A673 (cell line): ENCODE data around the gene PODXL. TPM values are rescaled to one million over a fixed set of nuclear protein-coding genes. Genes with fewer than 3 reads are reported as not detected.

Source experiments
- BruUV-seq: library from RNA; stranded (reverse); fragments of 400-500 nt; replicated peaks from 2 replicates; lab custom pipeline; 2021; lab: Mats Ljungman, UMichigan
- CTCF ChIA-PET: fragments of 300-600 bp; sonication (Branson Sonifier 250); formaldehyde crosslinking; loops from one replicate; lab custom pipeline; 2022; ENCODE audit warnings: antibody characterized with exemption; lab: Charles Lee
- POLR2A ChIA-PET: fragments of 300-600 bp; sonication (Branson Sonifier 250); formaldehyde crosslinking; loops from one replicate; lab custom pipeline; 2022; ENCODE audit warnings: antibody characterized with exemption; ENCODE audit not compliant: low non-redundant PET; lab: Charles Lee
- DNase-seq: peaks from one replicate; pipeline ENCODE4 v3.0.0-alpha.2; 2015; ENCODE audit warnings: low spot score
- H3K27ac ChIP-seq: fragments of 200-600 bp; sonication (generic); 2 replicates; pipeline ENCODE4 v1.5.1; 2016; ENCODE audit warnings: mixed run types, low read depth, mild to moderate bottlenecking, mixed read lengths, antibody characterized with exemption, low read length; ENCODE audit not compliant: poor library complexity, severe bottlenecking
- H3K27me3 ChIP-seq: fragments of 200-600 bp; sonication (generic); replicated peaks from 2 replicates; pipeline ENCODE4 v1.6.1; 2017; ENCODE audit warnings: mixed run types, low read depth, mild to moderate bottlenecking, mixed read lengths, antibody characterized with exemption, low read length; ENCODE audit not compliant: insufficient read depth, poor library complexity
- H3K36me3 ChIP-seq: fragments of 200-600 bp; sonication (generic); 2 replicates; pipeline ENCODE4 v1.6.1; 2016; ENCODE audit warnings: mixed run types, mild to moderate bottlenecking, mixed read lengths, antibody characterized with exemption, low read length; ENCODE audit not compliant: insufficient read depth, poor library complexity, severe bottlenecking
- H3K4me1 ChIP-seq: fragments of 200-600 bp; sonication (generic); 2 replicates; pipeline ENCODE4 v1.6.1; 2017; ENCODE audit warnings: mixed run types, mild to moderate bottlenecking, mixed read lengths, antibody characterized with exemption, low read length; ENCODE audit not compliant: insufficient read depth, poor library complexity, severe bottlenecking
- H3K4me3 ChIP-seq: fragments of 200-600 bp; sonication (generic); 2 replicates; pipeline ENCODE4 v1.5.1; 2016; ENCODE audit warnings: low read depth, mixed run types, mild to moderate bottlenecking, mixed read lengths, low read length; ENCODE audit not compliant: poor library complexity, severe bottlenecking
- H3K9me3 ChIP-seq: fragments of 200-600 bp; sonication (generic); 2 replicates; pipeline ENCODE4 v1.6.1; 2016; ENCODE audit warnings: mixed run types, low read depth, mild to moderate bottlenecking, mixed read lengths, antibody characterized with exemption, low read length; ENCODE audit not compliant: poor library complexity, severe bottlenecking
- EZH2 ChIP-seq: fragments of 200-600 bp; sonication (generic); IDR thresholded peaks from 2 replicates; pipeline ENCODE4 v1.6.1; 2017; ENCODE audit warnings: borderline replicate concordance, low read depth, mild to moderate bottlenecking, mixed read lengths, antibody characterized with exemption, low read length; ENCODE audit not compliant: poor library complexity, severe bottlenecking
- intact Hi-C: fragments of 100-400 bp; cut with micrococcal nuclease; formaldehyde crosslinking; loops from one replicate; pipeline ENCODE4 v1.10.0; 2022; ENCODE audit not compliant: unreplicated experiment
- total RNA-seq: library from RNA; stranded (reverse); gene quantifications from 2 replicates; pipeline ENCODE4 v1.2.3, GENCODE V29; 2021
- TF ChIP-seq, protein P1 (sequence below): fragments of 300-800, 200-600 bp; sonication (generic); conservative IDR thresholded peaks from 2 replicates; pipeline ENCODE4 v1.5.1; 2017; ENCODE audit warnings: low read depth, mild to moderate bottlenecking, antibody characterized with exemption, low read length, moderate library complexity, mixed read lengths

The PODXL gene
- total RNA-seq, 1 experiment from 2014 or later: 22.1 TPM

DNA sequence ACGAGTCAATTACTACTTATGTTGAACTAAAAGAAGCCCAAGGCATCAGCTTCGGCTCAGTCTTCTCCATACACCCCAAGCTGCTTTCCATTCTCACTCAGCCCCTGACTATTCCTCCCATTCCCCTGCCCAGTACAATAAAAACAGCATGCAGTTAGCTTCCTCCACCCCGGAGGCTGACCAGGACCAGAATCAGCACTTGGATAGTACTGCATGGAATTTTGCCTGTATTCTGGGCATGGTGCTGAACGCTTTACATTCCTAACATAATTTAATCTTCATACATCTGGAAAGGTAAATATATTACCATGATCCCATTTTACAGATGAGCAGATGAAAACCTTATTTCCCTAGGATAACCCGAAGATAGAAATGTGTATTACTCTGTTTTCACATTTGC is 7.5 kb upstream of the PODXL start:
- ChIA-PET CTCF (no interaction called here), POLR2A (interaction anchor here (0.6 to 0.7 kb wide), 2 partner anchors 14 to 42 kb away, joined by 3 to 8 read pairs; no protein-coding TSS in a partner anchor)
- no peaks in the 10 kb centered on the region for H3K4me1 ChIP-seq
- no peak overlapping the region for H3K27ac ChIP-seq
- TF ChIP-seq, protein P1, sequence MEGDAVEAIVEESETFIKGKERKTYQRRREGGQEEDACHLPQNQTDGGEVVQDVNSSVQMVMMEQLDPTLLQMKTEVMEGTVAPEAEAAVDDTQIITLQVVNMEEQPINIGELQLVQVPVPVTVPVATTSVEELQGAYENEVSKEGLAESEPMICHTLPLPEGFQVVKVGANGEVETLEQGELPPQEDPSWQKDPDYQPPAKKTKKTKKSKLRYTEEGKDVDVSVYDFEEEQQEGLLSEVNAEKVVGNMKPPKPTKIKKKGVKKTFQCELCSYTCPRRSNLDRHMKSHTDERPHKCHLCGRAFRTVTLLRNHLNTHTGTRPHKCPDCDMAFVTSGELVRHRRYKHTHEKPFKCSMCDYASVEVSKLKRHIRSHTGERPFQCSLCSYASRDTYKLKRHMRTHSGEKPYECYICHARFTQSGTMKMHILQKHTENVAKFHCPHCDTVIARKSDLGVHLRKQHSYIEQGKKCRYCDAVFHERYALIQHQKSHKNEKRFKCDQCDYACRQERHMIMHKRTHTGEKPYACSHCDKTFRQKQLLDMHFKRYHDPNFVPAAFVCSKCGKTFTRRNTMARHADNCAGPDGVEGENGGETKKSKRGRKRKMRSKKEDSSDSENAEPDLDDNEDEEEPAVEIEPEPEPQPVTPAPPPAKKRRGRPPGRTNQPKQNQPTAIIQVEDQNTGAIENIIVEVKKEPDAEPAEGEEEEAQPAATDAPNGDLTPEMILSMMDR: no peak
- no peak for TF ChIP-seq EZH2
- H3K36me3 ChIP-seq: no peaks in the 10 kb centered on the region
- BruUV-seq: no TSS peak
- intact Hi-C loops: no loop called here
- H3K9me3 ChIP-seq: no peaks in the 10 kb centered on the region
- H3K4me3 ChIP-seq: no peak overlapping the region
- no peak for DNase-seq
- no peaks in the 10 kb centered on the region for H3K27me3 ChIP-seq

DNA sequence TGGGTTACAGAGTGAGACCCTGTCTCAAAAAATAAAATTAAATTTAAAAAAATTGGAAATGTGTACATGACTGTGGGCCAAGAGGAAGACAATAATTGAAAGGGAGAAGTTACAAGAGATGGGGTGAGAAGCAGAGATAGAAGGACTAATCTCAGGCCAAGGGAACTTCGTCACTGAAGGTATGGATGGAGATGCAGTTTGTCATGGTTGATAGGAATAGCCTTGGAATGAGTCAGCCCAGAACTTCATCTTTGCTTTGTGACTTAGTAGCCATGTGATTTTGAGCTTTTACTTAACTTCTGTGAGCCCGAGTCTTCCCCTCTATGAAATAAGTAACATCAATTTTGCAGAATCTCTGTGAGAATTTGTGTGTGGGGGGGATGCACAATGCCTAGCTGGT is 6.5 kb upstream of the PODXL start:
- DNase-seq: no peak
- Histone ChIP-seq H3K27ac (no peak overlapping the region), H3K4me1 (peaks cover under 1% of the 10 kb centered on the region), H3K27me3 (no peaks in the 10 kb centered on the region), H3K9me3 (no peaks in the 10 kb centered on the region), H3K36me3 (no peaks in the 10 kb centered on the region), H3K4me3 (no peak overlapping the region)
- POLR2A ChIA-PET: interaction anchor here (0.6 kb wide), 1 partner anchor 15 kb away, joined by 4 read pairs; no protein-coding TSS in a partner anchor
- CTCF ChIA-PET: no interaction called here
- intact Hi-C loops: no loop called here
- TF ChIP-seq, protein P1: no peak
- no peak for TF ChIP-seq EZH2
- no TSS peak for BruUV-seq

DNA sequence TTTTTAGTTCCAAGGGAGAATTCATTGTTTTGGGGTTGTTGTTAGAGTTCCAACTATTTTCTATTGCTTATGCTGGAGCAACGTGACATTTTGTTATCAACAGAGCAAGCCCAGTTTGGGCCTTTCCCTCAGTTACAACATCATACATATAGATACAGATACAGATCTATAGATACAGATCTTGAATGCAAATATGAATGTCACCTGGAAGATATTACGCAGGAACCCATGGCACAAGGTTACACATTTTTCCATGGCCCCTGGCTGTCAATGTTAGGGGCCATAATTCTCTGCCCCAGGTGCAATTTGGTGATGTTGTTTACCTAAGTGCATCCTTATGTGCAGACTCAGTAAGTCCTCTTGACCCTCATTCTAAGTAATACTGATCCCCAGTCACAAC is 3.6 kb upstream of the PODXL start:
- Histone ChIP-seq H3K27me3 (no peaks in the 10 kb centered on the region), H3K4me1 (peaks cover 11% of the 10 kb centered on the region), H3K9me3 (no peaks in the 10 kb centered on the region), H3K4me3 (no peak overlapping the region), H3K36me3 (no peaks in the 10 kb centered on the region), H3K27ac (no peak overlapping the region)
- no peak for DNase-seq
- TF ChIP-seq EZH2: no peak
- intact Hi-C loops: no loop called here
- BruUV-seq: no TSS peak
- ChIA-PET CTCF (no interaction called here), POLR2A (no interaction called here)

DNA sequence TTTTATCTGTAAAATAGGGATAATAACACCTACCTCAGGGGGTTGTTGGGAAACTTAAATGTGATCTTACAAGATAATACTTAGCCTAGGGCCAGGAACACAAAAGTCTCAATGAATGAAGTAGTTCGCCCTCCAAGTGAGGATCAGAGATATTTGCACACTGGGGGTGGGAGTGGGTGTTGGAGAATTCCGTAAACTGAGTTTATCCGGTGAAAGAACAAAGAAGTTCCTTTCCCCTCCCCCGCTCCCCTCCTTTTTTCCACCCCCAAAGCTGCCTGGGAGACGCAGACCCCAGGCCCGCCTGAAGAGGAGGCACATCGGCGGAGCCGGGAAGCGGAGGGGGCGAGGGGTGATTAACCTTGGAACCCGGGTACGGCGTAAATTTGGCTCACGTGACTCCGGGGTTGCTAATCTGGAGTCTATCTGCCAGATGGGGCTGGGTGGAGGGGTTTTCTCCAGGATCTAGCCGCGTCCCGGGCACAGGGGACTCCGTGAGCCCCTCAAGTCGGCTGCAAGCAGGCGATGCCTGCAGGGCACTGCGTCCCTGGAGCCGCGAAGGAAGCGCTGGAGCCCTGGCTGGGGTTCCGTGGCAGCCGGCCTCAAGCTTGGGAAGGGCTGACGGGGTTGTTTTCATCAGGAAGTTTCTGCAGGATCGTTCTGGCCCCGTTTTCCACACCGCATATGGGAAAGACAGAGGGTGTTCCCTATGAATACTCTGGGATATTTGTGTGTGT is 1.4 kb upstream of the PODXL start:
- TF ChIP-seq, protein P1: no peak
- H3K4me3 ChIP-seq: peak overlapping the region; percentile 65
- peak; percentile 24 for DNase-seq
- no peaks in the 10 kb centered on the region for H3K36me3 ChIP-seq
- no peaks in the 10 kb centered on the region for H3K9me3 ChIP-seq
- CTCF ChIA-PET: interaction anchor here (0.6 to 0.8 kb wide), 2 partner anchors 11 to 579 kb away, joined by 3 to 5 read pairs; no protein-coding TSS in a partner anchor
- POLR2A ChIA-PET: no interaction called here
- peaks cover 18% of the 10 kb centered on the region for H3K4me1 ChIP-seq
- no peaks in the 10 kb centered on the region for H3K27me3 ChIP-seq
- BruUV-seq: no TSS peak
- intact Hi-C loops: no loop called here
- no peak overlapping the region for H3K27ac ChIP-seq
